ENCODE measurements around the gene DOCK4. TPM values are rescaled to one million over a fixed set of nuclear protein-coding genes. Genes with fewer than 3 reads are reported as not detected.
A peak's percentile ranks its signal among the peaks of the same experiment; 100 is the strongest.
"Not testable (repeated sequence)": the region's sequence is repeated elsewhere in the genome, so short reads cannot be mapped to it uniquely, and the experiment has no call there.

DOCK4 gene, protein sequence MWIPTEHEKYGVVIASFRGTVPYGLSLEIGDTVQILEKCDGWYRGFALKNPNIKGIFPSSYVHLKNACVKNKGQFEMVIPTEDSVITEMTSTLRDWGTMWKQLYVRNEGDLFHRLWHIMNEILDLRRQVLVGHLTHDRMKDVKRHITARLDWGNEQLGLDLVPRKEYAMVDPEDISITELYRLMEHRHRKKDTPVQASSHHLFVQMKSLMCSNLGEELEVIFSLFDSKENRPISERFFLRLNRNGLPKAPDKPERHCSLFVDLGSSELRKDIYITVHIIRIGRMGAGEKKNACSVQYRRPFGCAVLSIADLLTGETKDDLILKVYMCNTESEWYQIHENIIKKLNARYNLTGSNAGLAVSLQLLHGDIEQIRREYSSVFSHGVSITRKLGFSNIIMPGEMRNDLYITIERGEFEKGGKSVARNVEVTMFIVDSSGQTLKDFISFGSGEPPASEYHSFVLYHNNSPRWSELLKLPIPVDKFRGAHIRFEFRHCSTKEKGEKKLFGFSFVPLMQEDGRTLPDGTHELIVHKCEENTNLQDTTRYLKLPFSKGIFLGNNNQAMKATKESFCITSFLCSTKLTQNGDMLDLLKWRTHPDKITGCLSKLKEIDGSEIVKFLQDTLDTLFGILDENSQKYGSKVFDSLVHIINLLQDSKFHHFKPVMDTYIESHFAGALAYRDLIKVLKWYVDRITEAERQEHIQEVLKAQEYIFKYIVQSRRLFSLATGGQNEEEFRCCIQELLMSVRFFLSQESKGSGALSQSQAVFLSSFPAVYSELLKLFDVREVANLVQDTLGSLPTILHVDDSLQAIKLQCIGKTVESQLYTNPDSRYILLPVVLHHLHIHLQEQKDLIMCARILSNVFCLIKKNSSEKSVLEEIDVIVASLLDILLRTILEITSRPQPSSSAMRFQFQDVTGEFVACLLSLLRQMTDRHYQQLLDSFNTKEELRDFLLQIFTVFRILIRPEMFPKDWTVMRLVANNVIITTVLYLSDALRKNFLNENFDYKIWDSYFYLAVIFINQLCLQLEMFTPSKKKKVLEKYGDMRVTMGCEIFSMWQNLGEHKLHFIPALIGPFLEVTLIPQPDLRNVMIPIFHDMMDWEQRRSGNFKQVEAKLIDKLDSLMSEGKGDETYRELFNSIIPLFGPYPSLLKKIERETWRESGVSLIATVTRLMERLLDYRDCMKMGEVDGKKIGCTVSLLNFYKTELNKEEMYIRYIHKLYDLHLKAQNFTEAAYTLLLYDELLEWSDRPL (N-terminal part only)
- 0.30 and 0.57 TPM in 2 replicates for total RNA-seq (2014; rRNA removed; shearing (Covaris generic); ENCODE audit: low replicate concordance)

DNA sequence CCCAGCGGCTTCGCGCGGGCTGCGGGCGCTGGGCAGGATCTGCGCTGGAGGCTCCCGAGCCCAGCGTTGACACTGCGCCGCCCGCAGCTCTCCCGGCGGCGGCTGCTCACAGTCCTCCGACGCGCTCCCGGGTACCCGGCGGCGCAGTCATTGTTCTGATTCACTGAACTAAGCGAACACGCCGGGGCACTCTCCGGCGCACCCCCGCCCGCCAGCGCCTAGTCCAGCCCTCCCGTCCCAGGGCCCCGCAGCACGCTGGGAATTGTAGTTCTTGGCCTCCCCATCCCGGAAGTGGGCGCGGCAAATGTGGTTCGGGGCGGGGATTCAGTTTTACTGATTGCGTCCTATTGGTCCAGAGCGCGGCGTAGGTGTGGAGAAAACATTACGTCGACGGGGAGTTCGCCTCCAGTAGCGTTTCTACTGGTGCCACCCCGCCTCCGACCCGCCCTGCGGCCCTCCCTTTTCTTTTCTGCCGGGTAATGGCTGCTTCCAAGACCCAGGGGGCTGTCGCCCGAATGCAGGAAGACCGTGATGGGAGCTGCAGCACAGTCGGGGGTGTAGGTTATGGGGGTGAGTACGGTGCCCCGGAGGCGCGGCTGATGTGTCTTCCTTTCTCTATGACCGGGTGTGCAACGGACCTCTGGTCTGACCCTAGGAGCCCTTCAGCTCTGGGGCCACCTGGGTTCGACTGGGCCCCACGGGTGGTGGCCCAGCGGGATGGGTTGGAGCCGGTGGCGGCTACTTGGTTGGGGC, at the start of gene DOCK4, which contains the start of gene ZNF277:
TSS of gene DOCK4 (minus strand) at position 162 of the 753 bp plus-strand sequence. CDS start 261 bp downstream, outside the sequence.
TSS of gene ZNF277 (plus strand) at position 458 of the 753 bp plus-strand sequence. CDS start at position 480, 22 bp downstream.
- peak within 1 kb of the TSS; percentile 74 for H3K4me3 ChIP-seq
- no peaks in the 10 kb centered on the region for H3K36me3 ChIP-seq
- H3K9me3 ChIP-seq = no peaks in the 10 kb centered on the region
- H3K27me3 ChIP-seq = no peaks in the 10 kb centered on the region
- peak; percentile 93 for DNase-seq

DNA sequence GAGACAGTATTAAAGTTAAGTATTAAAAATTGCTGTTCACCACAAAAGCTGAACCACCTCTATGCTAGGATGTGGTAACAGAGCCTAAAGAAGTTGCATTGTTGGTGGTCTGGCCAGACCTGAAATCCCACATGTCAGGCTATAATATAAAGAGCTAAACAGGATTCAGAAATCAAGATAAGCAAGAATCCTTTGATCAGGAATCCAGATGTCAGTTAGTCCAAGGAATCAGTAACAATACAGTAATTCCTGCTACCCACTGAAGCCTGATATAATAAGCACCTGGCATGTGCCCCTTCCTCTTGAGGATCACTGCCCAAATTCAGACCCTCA, 49.2 kb upstream of the DOCK4 start:
- DNase-seq = no peak
- H3K9me3 ChIP-seq = no peaks in the 10 kb centered on the region

DNA sequence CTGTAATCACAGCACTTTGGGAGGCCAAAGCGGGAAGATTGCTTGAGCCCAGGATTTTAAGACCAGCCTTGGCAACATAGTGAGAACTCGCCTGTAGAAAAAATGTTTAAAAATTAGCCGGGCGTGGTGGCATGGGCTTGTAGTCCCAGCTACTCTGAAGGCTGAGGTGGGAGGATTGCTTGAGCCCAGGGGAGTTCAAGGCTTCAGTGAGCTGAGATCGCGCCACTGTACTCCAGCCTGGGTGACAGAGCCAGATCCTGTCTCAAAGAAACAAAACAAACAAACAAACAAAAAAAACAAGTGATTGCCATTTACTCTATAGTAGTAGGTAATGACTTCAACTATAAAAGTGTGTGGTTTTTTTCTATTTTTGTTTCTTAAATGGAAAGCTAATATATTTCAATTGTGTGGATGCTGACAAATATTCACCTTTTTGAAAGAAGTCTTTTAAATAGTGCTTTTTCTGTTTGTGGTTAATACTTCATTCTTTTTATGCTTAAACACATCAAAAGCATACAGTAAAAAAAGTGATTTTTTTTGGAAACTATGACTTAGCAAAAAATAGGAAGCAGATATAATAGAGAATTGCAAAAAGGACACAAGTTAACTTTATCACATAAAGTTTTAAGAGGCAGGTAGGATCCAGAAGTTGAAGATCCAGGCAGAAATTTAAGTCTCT, 48.6 kb upstream of the DOCK4 start:
- H3K27me3 ChIP-seq = no peaks in the 10 kb centered on the region
- no peak for DNase-seq
- no peaks in the 10 kb centered on the region for H3K36me3 ChIP-seq
- H3K4me3 ChIP-seq = no peak overlapping the region
- H3K9me3 ChIP-seq = no peaks in the 10 kb centered on the region

More for the DNA sequence above, 49.2 kb upstream of the DOCK4 start:
- Histone ChIP-seq H3K36me3 (no peaks in the 10 kb centered on the region), H3K4me3 (no peak overlapping the region), H3K27me3 (no peaks in the 10 kb centered on the region)

DNA sequence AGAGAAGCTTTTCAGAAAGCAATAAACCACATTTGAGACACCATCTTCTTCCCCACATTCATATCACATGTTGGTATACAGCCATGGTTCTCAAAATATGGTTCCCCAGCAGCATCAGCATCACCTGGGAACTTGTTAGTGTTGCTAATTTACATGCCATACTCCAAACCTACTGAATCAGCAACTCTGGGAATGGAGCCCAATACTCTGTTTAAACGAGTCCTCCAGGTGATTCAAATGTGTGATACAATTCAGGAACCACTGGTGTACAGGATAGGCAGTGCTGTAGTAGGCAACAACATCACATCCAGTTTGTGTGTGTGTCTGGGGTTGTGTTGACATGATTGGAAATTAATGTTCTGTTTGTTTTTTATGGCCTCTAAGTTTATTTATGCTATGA, 48.0 kb upstream of the DOCK4 start:
- no peak for DNase-seq
- no peaks in the 10 kb centered on the region for H3K9me3 ChIP-seq

DNA sequence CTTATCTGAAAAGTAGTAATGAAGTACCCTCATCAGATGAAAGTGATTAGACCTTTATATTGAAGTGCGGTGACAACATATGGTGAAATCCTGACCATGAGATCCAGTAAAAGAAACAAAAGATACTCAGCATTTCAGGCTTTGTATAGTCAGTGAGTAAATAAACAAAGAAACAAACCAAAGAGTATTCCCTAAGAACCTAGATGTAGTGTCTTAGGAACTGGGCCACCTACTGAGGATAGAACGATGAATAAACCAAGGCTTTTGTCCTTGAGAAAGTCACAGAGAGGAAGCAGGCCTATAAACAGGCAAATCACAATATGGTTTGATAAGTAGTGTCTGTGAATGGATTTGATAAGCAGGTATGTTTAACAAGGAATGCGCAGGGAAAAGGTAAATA, 46.5 kb upstream of the DOCK4 start:
- Histone ChIP-seq H3K27me3 (no peaks in the 10 kb centered on the region), H3K9me3 (no peaks in the 10 kb centered on the region), H3K4me3 (no peak overlapping the region), H3K36me3 (no peaks in the 10 kb centered on the region)
- DNase-seq = no peak

More for the DNA sequence above, 48.0 kb upstream of the DOCK4 start:
- Histone ChIP-seq H3K36me3 (no peaks in the 10 kb centered on the region), H3K27me3 (no peaks in the 10 kb centered on the region), H3K4me3 (no peak overlapping the region)

DNA sequence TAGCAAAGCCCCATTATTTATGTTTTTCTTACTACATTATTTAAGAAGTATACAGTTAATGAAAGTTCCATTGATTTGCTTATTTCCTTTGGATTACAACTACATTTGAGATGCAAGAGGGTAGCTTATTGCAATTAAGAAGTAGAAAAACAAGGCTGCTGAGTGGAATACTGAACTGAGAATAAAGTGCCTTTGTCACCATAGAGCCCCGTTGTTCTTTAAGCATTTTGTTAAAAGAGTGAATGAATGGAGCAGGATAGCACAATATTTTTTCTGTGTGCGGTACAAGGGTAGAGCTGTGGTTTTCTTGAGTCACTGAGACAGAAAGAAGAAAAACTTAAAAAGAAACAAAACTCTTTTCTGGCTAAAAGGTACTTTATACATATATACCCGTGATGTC, 45.9 kb upstream of the DOCK4 start:
- Histone ChIP-seq H3K4me3 (no peak overlapping the region), H3K9me3 (no peaks in the 10 kb centered on the region), H3K27me3 (no peaks in the 10 kb centered on the region), H3K36me3 (no peaks in the 10 kb centered on the region)
- DNase-seq = no peak

DNA sequence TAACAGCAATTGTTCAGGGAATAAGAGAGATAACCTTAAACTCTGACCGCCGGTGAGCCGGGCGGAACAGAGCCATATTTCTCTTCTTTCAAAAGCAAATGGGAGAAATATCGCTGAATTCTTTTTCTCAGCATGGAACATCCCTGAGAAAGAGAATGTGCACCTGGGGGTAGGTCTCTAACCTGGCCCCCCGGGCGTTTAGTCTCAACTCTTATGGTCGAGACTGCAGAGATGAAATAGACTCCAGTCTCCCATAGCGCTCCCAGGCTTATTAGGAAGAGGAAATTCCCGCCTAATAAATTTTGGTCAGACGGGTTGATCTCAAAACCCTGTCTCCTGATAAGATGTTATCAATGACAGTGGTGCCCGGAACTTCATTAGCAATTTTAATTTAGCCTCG, 43.8 kb upstream of the DOCK4 start:
- not testable (repeated sequence) for DNase-seq

DNA sequence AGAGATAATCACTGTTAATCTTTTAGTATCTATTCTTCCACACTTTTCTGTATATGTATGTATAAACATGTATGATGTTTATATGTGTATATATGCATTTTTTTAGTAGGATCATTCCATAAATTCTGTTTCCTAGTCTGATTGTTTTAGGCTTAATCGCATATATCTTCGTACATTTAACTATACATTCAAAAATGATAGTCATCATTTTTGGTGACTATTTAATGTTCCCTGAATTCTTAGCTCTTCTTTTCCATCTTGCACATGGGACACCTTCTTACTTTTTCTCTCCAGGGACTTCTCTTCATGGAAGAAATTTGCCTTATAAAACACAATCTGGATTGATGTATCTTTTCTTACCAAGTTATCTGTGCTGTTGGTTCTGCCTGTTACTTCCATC, 42.4 kb upstream of the DOCK4 start:
- H3K9me3 ChIP-seq = no peaks in the 10 kb centered on the region
- H3K27me3 ChIP-seq = no peaks in the 10 kb centered on the region
- no peak for DNase-seq
- no peak overlapping the region for H3K4me3 ChIP-seq
- no peaks in the 10 kb centered on the region for H3K36me3 ChIP-seq

More for the DNA sequence above, 43.8 kb upstream of the DOCK4 start:
- not testable (repeated sequence) for H3K36me3 ChIP-seq, H3K4me3 ChIP-seq, H3K27me3 ChIP-seq, H3K9me3 ChIP-seq

DNA sequence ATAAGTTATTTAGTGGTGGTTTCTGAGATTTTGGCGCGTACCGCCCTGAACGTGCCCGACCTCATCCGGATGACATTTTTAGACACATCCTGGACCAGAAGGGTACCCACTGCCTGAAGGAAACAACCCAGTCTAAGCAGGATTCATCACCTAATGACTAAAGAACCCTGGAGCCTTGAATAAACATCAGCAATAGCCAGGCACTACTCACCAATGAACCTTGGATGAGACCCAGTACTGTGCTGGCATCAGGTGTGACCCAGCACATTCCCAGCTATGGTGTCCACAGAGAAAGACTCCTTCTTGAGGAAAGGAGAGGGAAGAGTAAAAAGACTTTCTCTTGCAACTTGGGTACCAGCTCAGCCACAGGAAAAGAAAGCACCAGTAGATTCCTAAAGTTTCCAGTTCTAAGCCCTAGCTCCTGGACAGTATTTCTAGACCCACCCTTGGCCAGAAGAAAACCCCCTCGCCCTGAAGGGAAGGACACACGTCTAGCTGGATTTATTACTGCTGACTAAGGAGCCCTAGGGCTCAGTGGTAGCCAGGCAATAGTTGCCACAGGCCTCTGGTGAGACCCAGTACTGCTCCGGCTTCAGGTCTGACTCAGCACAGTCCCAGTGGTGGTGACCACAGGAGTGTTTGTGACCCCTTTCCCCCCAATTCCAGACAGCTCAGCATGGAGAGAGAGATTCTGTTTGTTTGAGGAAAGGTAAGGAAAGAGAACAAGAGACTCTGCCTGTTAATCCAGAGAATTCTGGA, 32.8 kb upstream of the DOCK4 start:
- Histone ChIP-seq H3K9me3 (no peaks in the 10 kb centered on the region), H3K4me3 (no peak overlapping the region), H3K27me3 (no peaks in the 10 kb centered on the region), H3K36me3 (no peaks in the 10 kb centered on the region)
- peak; percentile 61 for DNase-seq

DNA sequence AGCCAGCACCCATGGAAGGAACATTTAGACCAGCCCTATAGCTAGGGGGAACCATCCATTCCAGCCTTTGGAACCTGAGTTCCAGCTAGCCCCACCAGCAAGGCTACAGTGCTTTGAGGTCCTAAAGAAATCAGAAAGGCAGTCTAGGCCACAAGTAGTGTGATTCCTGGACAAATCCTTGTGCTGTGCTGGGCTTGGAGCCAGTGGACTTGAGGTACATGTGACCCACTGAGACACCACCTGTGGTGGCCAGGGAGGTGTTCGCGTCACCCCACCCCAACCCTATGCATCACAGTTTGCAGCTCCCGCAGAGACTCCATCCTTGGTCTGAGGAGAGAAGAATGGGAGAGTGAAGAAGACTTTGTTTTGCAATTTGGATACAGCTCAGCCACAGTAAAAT, 32.1 kb upstream of the DOCK4 start:
- no peak overlapping the region for H3K4me3 ChIP-seq
- no peaks in the 10 kb centered on the region for H3K9me3 ChIP-seq
- no peaks in the 10 kb centered on the region for H3K36me3 ChIP-seq
- H3K27me3 ChIP-seq = no peaks in the 10 kb centered on the region
- no peak for DNase-seq

DNA sequence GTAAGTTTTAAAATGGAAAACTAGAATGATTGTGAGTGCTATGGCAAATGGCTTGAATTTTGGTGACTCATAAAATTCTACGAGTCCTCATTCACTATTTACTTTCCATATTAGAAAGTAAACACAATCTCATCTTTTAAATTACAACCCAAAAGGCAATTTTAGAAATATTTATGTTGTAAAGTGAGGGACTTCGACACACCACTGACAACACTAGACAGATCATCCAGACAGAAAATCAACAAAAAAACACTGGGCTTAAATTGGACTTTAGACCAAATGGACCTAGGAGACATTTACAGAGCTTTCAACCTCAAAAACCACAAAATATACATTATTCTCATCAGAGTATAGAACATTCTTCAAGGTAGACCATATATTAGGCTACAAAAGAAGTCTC, 30.4 kb upstream of the DOCK4 start:
- Histone ChIP-seq H3K4me3 (no peak overlapping the region), H3K27me3 (no peaks in the 10 kb centered on the region), H3K9me3 (no peaks in the 10 kb centered on the region), H3K36me3 (no peaks in the 10 kb centered on the region)
- no peak for DNase-seq

DNA sequence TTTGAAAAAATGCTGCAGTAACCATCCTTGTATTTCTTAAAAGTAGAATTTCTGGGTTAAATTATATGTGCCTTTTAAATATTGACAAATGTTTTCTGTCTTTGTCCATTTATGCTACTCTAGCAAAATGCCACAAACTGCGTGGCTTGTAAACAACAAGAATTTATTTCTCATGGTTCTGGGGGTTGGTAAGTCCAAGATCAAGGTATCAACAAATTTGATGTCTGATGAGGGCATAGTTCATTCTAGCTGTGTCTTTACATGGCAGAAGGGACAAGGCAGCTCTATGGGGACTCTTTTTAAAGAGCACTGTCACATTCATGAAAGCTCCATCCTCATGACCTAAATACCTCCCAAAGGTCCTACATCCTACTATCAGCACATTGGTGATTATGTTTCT, 27.9 kb upstream of the DOCK4 start:
- Histone ChIP-seq H3K27me3 (no peaks in the 10 kb centered on the region), H3K4me3 (no peak overlapping the region), H3K36me3 (no peaks in the 10 kb centered on the region), H3K9me3 (no peaks in the 10 kb centered on the region)
- DNase-seq = no peak

DNA sequence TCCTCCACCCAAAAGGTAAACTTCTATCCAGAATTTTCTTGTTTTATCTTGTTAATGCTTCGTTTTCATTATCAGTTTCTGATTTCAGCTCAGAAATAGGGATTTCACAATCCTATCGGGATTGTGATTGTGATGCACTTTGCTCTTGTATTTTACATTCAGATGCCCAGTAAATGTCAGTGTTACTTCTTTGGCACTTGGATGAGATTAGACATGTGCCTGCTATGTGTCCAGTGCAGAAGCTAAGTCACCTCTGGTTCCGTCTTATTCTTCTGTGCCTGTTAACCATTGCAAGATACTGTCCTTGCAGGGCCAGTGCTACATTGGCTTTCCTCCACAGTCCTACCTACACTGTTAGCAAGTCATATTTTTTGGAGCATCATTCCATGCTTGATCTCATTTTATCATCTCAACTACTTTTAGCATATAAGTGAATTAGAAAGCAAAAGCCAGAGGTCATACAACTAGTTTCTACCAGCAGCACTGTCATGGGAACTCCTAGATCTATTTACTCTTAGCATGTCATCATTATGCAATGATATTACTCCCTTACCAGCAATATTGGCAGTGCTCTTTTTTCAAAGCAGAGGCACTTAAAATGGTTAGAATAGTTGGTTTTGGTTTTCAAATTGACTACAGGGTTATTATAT, 27.0 kb upstream of the DOCK4 start:
- no peak for DNase-seq

DNA sequence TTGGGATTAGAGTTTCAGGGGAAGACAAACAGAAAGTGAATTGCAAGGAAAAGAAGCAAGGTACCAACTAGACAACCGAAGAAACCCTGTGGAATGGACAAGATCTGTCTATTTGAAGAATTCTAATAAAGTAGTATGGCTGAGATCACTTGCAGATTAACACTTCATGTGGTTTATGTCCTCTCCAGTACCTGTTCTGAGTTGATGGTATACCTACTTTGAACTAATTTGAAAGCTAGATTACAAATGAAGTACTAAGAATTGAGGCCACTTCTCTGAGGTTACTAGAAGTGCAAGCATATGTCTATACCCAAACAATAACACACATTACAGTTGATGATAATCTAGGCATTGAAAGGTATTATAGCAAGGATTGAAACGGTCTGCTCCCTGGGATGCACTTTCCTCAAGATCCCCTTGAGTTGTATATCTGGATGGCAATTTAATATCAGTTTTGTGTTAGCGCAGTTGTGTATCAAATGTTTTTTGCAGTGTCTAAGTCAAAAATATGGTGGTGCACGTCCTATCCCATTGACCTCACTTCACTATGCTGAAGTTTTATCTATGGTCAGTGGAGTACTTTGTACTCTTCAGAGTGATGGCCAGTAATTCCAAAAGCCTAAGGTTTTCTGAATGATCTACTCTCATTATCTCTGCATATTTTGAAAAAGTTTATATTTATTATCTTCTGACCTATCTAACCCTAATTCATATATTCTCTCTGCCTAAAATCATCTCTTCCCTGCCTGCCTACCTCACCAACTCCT, 26.2 kb upstream of the DOCK4 start:
- no peak for DNase-seq
- no peaks in the 10 kb centered on the region for H3K9me3 ChIP-seq
- no peaks in the 10 kb centered on the region for H3K36me3 ChIP-seq
- H3K4me3 ChIP-seq = no peak overlapping the region
- no peaks in the 10 kb centered on the region for H3K27me3 ChIP-seq

More for the DNA sequence above, 27.0 kb upstream of the DOCK4 start:
- Histone ChIP-seq H3K27me3 (no peaks in the 10 kb centered on the region), H3K36me3 (no peaks in the 10 kb centered on the region), H3K9me3 (no peaks in the 10 kb centered on the region), H3K4me3 (no peak overlapping the region)

Measured in MG63 (cell line).